HepG2 (cell line): ENCODE measurements around the gene TNRC18. TPM values are rescaled to one million over a fixed set of nuclear protein-coding genes. Genes with fewer than 3 reads are reported as not detected.

ENCODE experiments used
- AGO2 ChIP-seq: fragments of 200-400 bp; formaldehyde crosslinking; optimal IDR thresholded peaks from 2 replicates; pipeline ENCODE3; 2017; ENCODE audit warnings: mild to moderate bottlenecking, low read depth, low read length, moderate library complexity
- CEBPB ChIP-seq: IDR thresholded peaks from 2 replicates; pipeline ENCODE4 v1.6.1; 2011; ENCODE audit warnings: low read depth, low read length, improper control_type of control experiment, borderline replicate concordance
- CSRNP2 ChIP-seq: sonication (generic); formaldehyde crosslinking; conservative IDR thresholded peaks from 2 replicates; pipeline ENCODE4 v1.8.0; 2022; ENCODE audit warnings: low read depth, missing genetic modification reagents
- DMTF1 ChIP-seq: sonication (generic); formaldehyde crosslinking; IDR thresholded peaks from 2 replicates; pipeline ENCODE4 v1.4.0; 2020; ENCODE audit warnings: mild to moderate bottlenecking, missing genetic modification reagents
- ERF ChIP-seq: IDR thresholded peaks from 2 replicates; pipeline ENCODE4 v1.6.1; 2018; ENCODE audit warnings: missing biosample characterization, missing genetic modification reagents
- HIVEP1 ChIP-seq: sonication (generic); formaldehyde crosslinking; IDR thresholded peaks from 2 replicates; pipeline ENCODE4 v1.4.0; 2020; ENCODE audit warnings: mild to moderate bottlenecking, missing genetic modification reagents
- HNF4A ChIP-seq: sonication (generic); formaldehyde crosslinking; IDR thresholded peaks from 2 replicates; pipeline ENCODE4 v1.4.0; 2020; ENCODE audit warnings: missing genetic modification reagents
- HNF4G ChIP-seq, 2 experiments: sonication (generic) in 1 of 2; formaldehyde crosslinking in 1 of 2; IDR thresholded peaks; 2 replicates each; pipeline versions ENCODE4 v1.4.0 to v1.6.1; 2011 to 2020; ENCODE audit warnings: borderline replicate concordance in 2 of 2, low read depth in 2 of 2, mild to moderate bottlenecking in 2 of 2, low read length in 1 of 2, missing genetic modification reagents in 1 of 2, moderate library complexity in 1 of 2
- KAT7 ChIP-seq: IDR thresholded peaks from 2 replicates; pipeline ENCODE4 v1.6.1; 2018; ENCODE audit warnings: borderline replicate concordance, missing compliant biosample characterization
- KDM2A ChIP-seq: sonication (generic); formaldehyde crosslinking; IDR thresholded peaks from 2 replicates; pipeline ENCODE4 v1.4.0; 2020; ENCODE audit warnings: low read depth, missing genetic modification reagents, borderline replicate concordance
- KLF12 ChIP-seq: sonication (generic); formaldehyde crosslinking; IDR thresholded peaks from 2 replicates; pipeline ENCODE4 v1.4.0; 2020; ENCODE audit warnings: missing genetic modification reagents, borderline replicate concordance
- MBD4 ChIP-seq: IDR thresholded peaks from 2 replicates; pipeline ENCODE4 v1.6.1; 2012; ENCODE audit warnings: low read length, inconsistent platforms, borderline replicate concordance
- REPIN1 ChIP-seq: sonication (generic); formaldehyde crosslinking; IDR thresholded peaks from 2 replicates; pipeline ENCODE4 v1.8.0; 2022; ENCODE audit warnings: missing genetic modification reagents, low read depth, mild to moderate bottlenecking, borderline replicate concordance
- RXRA ChIP-seq: sonication (generic); formaldehyde crosslinking; IDR thresholded peaks from 2 replicates; pipeline ENCODE4 v1.5.1; 2020; ENCODE audit warnings: missing genetic modification reagents
- SRF ChIP-seq: IDR thresholded peaks from 2 replicates; pipeline ENCODE4 v1.6.1; 2011; ENCODE audit warnings: mild to moderate bottlenecking, low read depth, low read length, moderate library complexity
- ZBTB44 ChIP-seq: sonication (generic); formaldehyde crosslinking; IDR thresholded peaks from 2 replicates; pipeline ENCODE4 v1.4.0; 2020; ENCODE audit warnings: missing genetic modification reagents
- ZNF317 ChIP-seq: sonication (generic); formaldehyde crosslinking; IDR thresholded peaks from 2 replicates; pipeline ENCODE4 v1.5.0; 2020; ENCODE audit warnings: mild to moderate bottlenecking, missing genetic modification reagents
- ZNF564 ChIP-seq: sonication (generic); formaldehyde crosslinking; IDR thresholded peaks from 2 replicates; pipeline ENCODE4 v1.8.1; 2023; ENCODE audit warnings: mild to moderate bottlenecking, missing genetic modification reagents
- ZNF605 ChIP-seq: sonication (generic); formaldehyde crosslinking; IDR thresholded peaks from 2 replicates; pipeline ENCODE4 v1.8.0; 2022; ENCODE audit warnings: mild to moderate bottlenecking, missing genetic modification reagents
- ZNF780A ChIP-seq: sonication (generic); formaldehyde crosslinking; IDR thresholded peaks from 2 replicates; pipeline ENCODE4 v1.8.0; 2022; ENCODE audit warnings: mild to moderate bottlenecking, missing genetic modification reagents, moderate library complexity
- ZSCAN21 ChIP-seq: sonication (generic); formaldehyde crosslinking; IDR thresholded peaks from 2 replicates; pipeline ENCODE4 v1.8.0; 2022; ENCODE audit warnings: mild to moderate bottlenecking, missing genetic modification reagents, moderate library complexity, borderline replicate concordance
- polyA plus RNA-seq, 8 experiments: library from polyadenylated mRNA; depleted of rRNA in 3 of 8; stranded (reverse) in 7 of 8; unstranded in 1 of 8; fragments of >200 nt; fragmentation: Illumina TruSeq in 4 of 8; extraction: Trizol in 4 of 8; gene quantifications; 2 replicates each; pipeline versions ENCODE4 v1.2.1 to v1.2.3, GENCODE V29; 2011 to 2016; ENCODE audit warnings: low read depth in 4 of 8, missing spikeins in 1 of 8, mixed read lengths in 1 of 8; ENCODE audit not compliant: insufficient read depth in 1 of 8
- total RNA-seq, 5 experiments: library from RNA; depleted of rRNA; stranded (reverse); fragments of >200 nt; fragmentation: Illumina TruSeq; extraction: Trizol; gene quantifications; 2 replicates each; pipeline ENCODE4 v1.2.3, GENCODE V29; 2016; ENCODE audit warnings: low read depth in 1 of 5

Gene TNRC18
- total and polyA plus RNA-seq, 2 of the 13 experiments (the other 11 are each of a cell fraction or from before 2014, with no cell fraction given) = 11.7 to 17.4 TPM

GRCh38 chr7:5421714-5422395 lies 1.8 kb downstream of the TNRC18 start (continued):
- TF ChIP-seq ZSCAN21 (CRISPR knock-in tag) (no peak), REPIN1 (no peak), CSRNP2 (no peak), HNF4A (CRISPR knock-in tag) (peak; percentile 39), ZNF780A (CRISPR knock-in tag) (no peak), AGO2 (peak; percentile 44), CEBPB (no peak), ZNF605 (CRISPR knock-in tag) (peak; percentile 16), KAT7 (CRISPR knock-in tag) (no peak), ZNF564 (CRISPR knock-in tag) (0 out of 2 replicates have a peak, but pooled peaks have one; percentile 15), HNF4G (IDR thresholded peaks at IDR 0.05; ENCODE audit: borderline replicate concordance, low read depth, low read length) (no peak), HNF4G (CRISPR knock-in tag; IDR thresholded peaks at IDR 0.05; ENCODE audit: borderline replicate concordance, low read depth) (no peak), MBD4 (no peak), ZNF317 (CRISPR knock-in tag) (peak; percentile 62), SRF (peak; percentile 54; the same call in 1 of the 2 replicates), KDM2A (CRISPR knock-in tag) (peak; percentile 47; the same call in 1 of the 2 replicates), HIVEP1 (CRISPR knock-in tag) (no peak), RXRA (CRISPR knock-in tag) (peak; percentile 59), ZBTB44 (CRISPR knock-in tag) (no peak), DMTF1 (CRISPR knock-in tag) (no peak), KLF12 (peak; percentile 39; the same call in 1 of the 2 replicates), ERF (CRISPR knock-in tag) (peak; percentile 25; the same call in 1 of the 2 replicates)
